Effector memory CD8-positive, alpha-beta T cell (primary cell): ENCODE data around the gene ECSCR.
"Not testable (repeated sequence)": the region's sequence is repeated elsewhere in the genome, so short reads cannot be mapped to it uniquely, and the experiment has no call there.

Source experiments
- ATAC-seq: fragments of 150-1000 bp; cut with Tn5 transposase; replicated peaks from 2 replicates; pipeline ENCODE4 v1.10.0; 2021; ENCODE audit warnings: mild to moderate bottlenecking, moderate library complexity
- DNase-seq, 3 experiments: peaks; one replicate each; pipeline ENCODE4 v3.0.0; 2021
- H3K27ac Mint-ChIP-seq, 2 donors: one replicate each; pipeline ENCODE4 v1.8.0; 2022; ENCODE audit warnings: mild to moderate bottlenecking in 2 of 2, mixed read lengths in 2 of 2, moderate library complexity in 2 of 2
- H3K27me3 Mint-ChIP-seq, 2 donors: one replicate each; pipeline ENCODE4 v1.8.0; 2022; ENCODE audit warnings: mixed read lengths in 2 of 2
- H3K36me3 Mint-ChIP-seq: one replicate; pipeline ENCODE4 v1.8.0; 2022; ENCODE audit warnings: mild to moderate bottlenecking, moderate library complexity, mixed read lengths; ENCODE audit not compliant: insufficient read depth
- H3K4me1 Mint-ChIP-seq, 2 donors: one replicate each; pipeline ENCODE4 v1.8.0; 2022; ENCODE audit warnings: low read depth in 2 of 2, mixed read lengths in 2 of 2
- H3K4me3 Mint-ChIP-seq, 2 donors: one replicate each; pipeline ENCODE4 v1.8.0; 2022; ENCODE audit warnings: mild to moderate bottlenecking in 2 of 2, mixed read lengths in 2 of 2, moderate library complexity in 2 of 2
- H3K9me3 Mint-ChIP-seq, 2 donors: one replicate each; pipeline ENCODE4 v1.8.0; 2022; ENCODE audit warnings: mixed read lengths in 2 of 2
- total RNA-seq, 9 experiments: gene quantifications; one replicate each; lab custom pipeline; 2026; lab: John Stamatoyannopoulos, UW

ECSCR gene, protein sequence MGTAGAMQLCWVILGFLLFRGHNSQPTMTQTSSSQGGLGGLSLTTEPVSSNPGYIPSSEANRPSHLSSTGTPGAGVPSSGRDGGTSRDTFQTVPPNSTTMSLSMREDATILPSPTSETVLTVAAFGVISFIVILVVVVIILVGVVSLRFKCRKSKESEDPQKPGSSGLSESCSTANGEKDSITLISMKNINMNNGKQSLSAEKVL
- total RNA-seq = 0 to 0.18 (median 0.07) reads per million in 9 experiments

DNA sequence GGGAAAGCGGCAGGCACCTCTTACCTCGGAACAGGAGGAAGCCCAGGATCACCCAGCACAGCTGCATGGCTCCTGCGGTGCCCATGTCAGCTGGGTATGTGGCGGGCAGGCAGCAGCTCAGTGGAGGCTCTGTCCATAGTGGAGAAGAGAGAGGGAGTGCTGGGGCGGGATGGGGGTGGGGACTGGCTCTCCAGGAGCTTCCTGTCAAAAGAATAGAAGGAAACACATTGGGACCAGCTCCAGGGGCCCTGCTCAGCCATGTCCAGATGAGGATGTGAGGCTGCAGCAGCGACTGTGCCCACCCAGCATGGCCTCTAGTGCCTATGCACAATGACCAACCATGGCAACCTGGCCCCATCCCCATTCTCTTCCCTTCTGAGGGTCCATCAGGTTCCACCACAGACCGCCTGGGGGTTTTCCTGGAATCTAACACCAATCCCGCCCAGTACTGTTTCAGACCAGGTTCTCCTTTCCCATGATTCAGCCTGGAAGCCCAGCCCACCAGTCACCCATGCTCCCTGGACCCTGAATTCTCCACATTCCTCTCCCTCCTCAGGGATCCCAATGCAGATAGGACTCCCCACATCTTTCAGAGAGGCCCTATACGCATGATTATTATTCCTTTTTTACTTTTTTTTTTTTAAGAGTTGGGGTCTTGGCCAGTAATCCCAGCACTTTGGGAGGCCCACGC is at the start of gene ECSCR:
Gene ECSCR, minus strand, starts transcription at position 158 of the 691 bp plus-strand sequence. Its CDS starts 73 bp downstream, at position 85.
- peaks cover 15 to 18% of the 10 kb centered on the region in 2 donors for H3K4me1 Mint-ChIP-seq
- H3K27ac Mint-ChIP-seq = peak within 1 kb of the TSS; percentile 16 to 49
- ATAC-seq = no peak
- H3K27me3 Mint-ChIP-seq = no peaks in the 10 kb centered on the region
- DNase-seq = no peak
- no peaks in the 10 kb centered on the region for H3K9me3 Mint-ChIP-seq
- no peak within 1 kb of the TSS for H3K4me3 Mint-ChIP-seq
- no peaks in the 10 kb centered on the region for H3K36me3 Mint-ChIP-seq

DNA sequence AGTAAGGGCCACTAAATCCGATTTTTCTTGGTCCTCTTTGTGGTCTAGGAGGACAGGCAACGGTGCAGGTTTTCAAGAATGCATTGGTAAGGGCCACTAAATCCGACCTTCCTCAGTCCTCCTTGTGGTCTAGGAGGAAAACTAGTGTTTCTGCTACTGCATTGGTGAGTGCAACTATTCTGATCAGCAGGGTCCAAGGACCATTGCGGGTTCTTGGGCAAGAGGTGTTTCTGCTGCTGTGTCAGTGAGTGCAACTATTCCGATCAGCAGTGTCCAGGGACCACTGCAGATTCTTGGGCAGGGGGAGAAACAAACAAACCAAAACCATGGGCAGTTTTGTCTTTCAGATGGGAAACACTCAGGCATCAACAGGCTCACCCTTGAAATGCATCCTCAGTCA is 42.2 kb upstream of the ECSCR start:
- not testable (repeated sequence) for H3K27ac Mint-ChIP-seq, H3K4me3 Mint-ChIP-seq, ATAC-seq, DNase-seq, H3K36me3 Mint-ChIP-seq, H3K4me1 Mint-ChIP-seq, H3K9me3 Mint-ChIP-seq, H3K27me3 Mint-ChIP-seq

DNA sequence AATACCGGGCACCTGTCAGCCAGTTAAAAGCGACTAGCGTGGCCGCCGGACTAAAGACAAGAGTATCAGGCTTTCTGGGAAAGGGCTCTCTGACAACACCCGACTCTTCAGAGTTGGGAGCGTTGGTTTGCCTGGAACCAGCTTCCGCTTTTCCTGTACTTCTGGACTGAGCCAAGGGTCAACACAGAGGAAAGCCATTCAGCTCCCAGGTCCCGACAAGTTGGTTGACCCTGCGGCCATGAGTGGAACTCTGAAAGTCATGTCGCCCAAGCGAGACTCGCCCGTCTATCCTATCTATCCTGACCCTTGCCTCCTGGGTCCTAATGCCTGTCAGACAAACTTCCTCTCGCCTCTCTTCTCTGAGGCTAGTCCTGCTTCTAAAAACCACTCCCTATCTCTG is 41.3 kb upstream of the ECSCR start:
- H3K4me1 Mint-ChIP-seq, H3K36me3 Mint-ChIP-seq, DNase-seq, ATAC-seq, H3K9me3 Mint-ChIP-seq, H3K4me3 Mint-ChIP-seq, H3K27ac Mint-ChIP-seq, H3K27me3 Mint-ChIP-seq: not testable (repeated sequence)

DNA sequence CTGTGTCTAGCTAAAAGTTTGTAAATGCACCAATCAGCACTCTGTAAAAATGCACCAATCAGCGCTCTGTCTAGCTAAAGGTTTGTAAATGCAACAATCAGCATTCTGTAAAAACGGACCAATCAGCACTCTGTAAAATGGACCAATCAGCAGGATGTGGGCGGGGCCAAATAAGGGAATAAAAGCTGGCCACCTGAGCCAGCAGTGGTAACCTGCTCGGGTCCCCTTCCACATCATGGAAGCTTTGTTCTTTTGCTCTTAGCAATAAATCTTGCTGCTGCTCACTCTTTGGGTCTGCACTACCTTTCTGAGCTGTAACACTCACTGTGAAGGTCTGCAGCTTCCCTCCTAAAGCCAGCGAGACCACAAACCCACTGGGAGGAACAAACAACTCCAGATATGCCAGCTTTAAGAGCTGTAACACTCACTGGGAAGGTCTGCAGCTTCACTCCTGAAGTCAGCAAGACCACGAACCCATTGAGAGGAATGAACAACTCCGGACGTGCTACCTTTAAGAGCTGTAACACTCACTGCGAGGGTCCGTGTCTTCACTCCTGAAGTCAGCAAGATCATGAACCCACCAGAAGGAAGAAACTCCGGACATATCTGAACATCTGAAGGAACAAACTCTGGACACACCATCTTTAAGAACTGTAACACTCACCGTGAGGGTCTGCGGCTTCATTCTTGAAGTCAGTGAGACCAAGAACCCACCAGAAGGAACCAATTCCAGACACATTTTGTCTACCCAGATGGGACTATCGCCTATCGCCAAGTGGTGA is 40.7 kb upstream of the ECSCR start:
- DNase-seq, H3K9me3 Mint-ChIP-seq, H3K4me1 Mint-ChIP-seq, H3K27ac Mint-ChIP-seq, H3K4me3 Mint-ChIP-seq, ATAC-seq, H3K36me3 Mint-ChIP-seq, H3K27me3 Mint-ChIP-seq: not testable (repeated sequence)

DNA sequence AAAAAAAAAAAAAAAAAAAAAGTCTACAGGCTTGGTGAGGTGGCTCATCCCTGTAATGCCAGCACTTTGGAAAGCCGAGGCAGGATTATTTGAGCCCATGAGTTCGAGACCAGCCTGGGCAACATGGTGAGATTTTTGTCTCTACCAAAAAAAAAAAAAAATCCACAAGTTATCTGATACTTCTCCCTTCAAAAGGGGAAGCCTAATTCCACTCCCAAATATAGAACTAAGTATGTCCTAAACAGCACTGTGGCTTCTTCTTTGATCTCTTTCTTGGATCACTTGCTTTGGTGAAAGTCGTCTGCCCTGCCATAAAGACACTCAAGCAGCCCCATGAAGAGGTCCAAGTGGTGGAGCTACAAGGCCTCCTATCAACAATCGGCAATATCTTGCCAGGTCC is 38.8 kb upstream of the ECSCR start:
- Mint-ChIP-seq H3K4me1 (no peaks in the 10 kb centered on the region), H3K9me3 (no peaks in the 10 kb centered on the region), H3K27ac (peak overlapping the region in 1 of 2 donors; percentile 10), H3K27me3 (no peaks in the 10 kb centered on the region), H3K4me3 (no peak overlapping the region), H3K36me3 (no peaks in the 10 kb centered on the region)
- no peak for DNase-seq
- ATAC-seq = no peak

DNA sequence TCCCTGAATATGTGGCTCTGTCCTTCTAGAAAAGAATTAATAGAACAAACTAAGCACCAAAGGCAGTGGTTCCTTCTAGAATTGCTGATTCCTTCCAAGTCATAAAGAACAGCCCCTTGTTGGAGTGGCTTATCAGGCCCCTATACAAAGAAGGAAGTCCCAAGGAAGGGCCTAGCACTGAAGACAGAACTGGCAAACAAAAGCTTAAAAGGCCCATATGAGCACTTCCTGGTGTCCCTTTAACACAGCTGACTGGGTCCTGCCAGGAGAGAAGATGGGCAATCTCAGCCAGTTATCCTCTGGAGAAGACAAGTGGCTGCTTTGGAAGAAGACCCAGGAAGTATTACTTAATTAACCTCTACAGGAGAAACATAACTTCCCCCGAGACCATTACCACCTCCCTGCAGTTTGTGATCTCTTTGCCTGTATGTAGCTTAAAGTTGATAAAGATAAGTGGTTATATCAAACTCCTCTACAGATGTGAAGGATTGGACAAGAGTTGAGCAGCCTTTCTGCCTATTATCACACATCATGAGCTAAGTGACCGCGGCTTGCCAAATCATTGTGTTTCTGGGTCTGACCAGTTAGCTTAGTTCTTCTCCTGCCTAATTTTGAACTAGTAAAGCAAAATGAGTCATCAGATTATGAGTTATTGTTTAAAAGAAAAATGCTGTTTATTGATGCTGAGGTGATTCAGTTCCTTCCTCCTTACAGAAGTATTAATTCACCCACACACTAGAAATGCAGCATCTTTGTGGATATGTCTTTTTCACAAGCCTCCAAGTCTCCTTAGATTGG is 33.3 kb upstream of the ECSCR start:
- peaks cover 0 to 2% of the 10 kb centered on the region in 2 donors for H3K4me1 Mint-ChIP-seq
- H3K4me3 Mint-ChIP-seq = no peak overlapping the region
- peak overlapping the region; percentile 21 to 63 for H3K27ac Mint-ChIP-seq
- ATAC-seq (no peak), DNase-seq (no peak)
- H3K9me3 Mint-ChIP-seq = no peaks in the 10 kb centered on the region
- H3K36me3 Mint-ChIP-seq = no peaks in the 10 kb centered on the region
- no peaks in the 10 kb centered on the region for H3K27me3 Mint-ChIP-seq

DNA sequence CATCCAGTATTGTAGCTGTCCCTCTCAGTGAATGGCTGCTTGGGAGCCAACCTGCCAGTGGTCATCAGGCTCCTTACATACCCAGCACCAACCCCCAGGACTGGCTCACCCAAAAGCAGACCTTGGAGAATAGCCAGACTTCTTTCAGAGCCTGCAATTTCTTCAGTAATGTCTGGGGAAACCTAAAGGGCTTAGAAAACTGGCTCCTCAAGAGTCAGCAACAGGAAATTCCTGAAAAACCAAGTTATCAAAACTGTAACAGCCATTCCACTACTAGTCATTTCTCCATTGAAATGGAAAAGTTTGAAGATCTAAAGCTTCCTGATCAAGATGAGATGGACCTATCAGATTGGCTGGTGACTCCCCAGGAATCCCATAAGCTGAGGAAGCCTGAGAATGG is 32.3 kb upstream of the ECSCR start:
- no peaks in the 10 kb centered on the region for H3K9me3 Mint-ChIP-seq
- H3K4me3 Mint-ChIP-seq = no peak overlapping the region
- H3K27ac Mint-ChIP-seq = no peak overlapping the region
- DNase-seq (no peak), ATAC-seq (no peak)
- peaks cover 0 to 2% of the 10 kb centered on the region in 2 donors for H3K4me1 Mint-ChIP-seq
- no peaks in the 10 kb centered on the region for H3K36me3 Mint-ChIP-seq
- H3K27me3 Mint-ChIP-seq = no peaks in the 10 kb centered on the region

DNA sequence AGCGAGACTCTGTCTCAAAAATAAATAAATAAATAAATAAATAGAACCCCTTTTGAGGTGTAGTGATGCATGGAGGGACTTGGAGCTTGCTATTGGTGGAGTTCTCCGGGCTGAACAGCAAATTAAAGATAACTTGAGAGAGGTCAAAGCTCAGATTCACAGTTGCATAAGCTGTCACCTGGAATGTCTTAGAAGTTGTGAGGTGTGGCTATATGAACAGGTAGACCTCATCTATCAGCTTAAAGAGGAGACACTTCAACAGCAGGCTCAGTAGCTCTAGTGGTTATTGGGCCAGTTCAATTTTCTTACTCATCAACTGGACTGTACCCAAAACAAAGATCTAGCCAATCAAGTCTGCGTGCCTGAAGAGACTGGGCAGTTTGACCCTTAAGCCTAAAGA is 31.7 kb upstream of the ECSCR start:
- ATAC-seq (no peak), DNase-seq (no peak)
- no peaks in the 10 kb centered on the region for H3K27me3 Mint-ChIP-seq
- peaks cover 2% of the 10 kb centered on the region for H3K36me3 Mint-ChIP-seq
- H3K27ac Mint-ChIP-seq = no peak overlapping the region
- H3K9me3 Mint-ChIP-seq = no peaks in the 10 kb centered on the region
- H3K4me3 Mint-ChIP-seq = no peak overlapping the region
- H3K4me1 Mint-ChIP-seq = peaks cover 0 to 2% of the 10 kb centered on the region in 2 donors

DNA sequence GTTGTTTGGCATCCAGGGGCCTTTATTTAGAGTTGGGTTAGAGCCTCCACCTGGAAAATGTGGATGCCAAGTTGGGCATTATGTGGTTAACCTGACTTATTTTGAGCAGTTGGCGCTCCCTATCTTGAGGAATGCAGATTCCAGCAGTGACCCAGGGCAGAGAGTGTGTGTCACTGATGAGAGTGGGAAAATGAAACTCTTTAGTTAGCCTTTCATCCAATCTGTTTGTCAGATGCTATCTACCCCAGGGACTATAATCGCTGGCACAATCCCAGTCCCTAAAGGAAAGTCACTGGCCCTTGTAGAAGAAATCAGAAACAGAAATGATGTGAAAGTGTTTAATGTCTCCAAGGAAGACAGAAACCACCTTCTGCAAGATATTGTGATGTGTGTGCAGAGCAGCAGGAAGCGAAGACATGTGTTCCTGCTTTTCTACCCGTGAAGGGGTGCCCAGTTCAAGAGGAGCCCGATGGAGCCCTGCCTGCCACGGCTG is 30.2 kb upstream of the ECSCR start:
- no peak overlapping the region for H3K27ac Mint-ChIP-seq
- no peak for ATAC-seq

DNA sequence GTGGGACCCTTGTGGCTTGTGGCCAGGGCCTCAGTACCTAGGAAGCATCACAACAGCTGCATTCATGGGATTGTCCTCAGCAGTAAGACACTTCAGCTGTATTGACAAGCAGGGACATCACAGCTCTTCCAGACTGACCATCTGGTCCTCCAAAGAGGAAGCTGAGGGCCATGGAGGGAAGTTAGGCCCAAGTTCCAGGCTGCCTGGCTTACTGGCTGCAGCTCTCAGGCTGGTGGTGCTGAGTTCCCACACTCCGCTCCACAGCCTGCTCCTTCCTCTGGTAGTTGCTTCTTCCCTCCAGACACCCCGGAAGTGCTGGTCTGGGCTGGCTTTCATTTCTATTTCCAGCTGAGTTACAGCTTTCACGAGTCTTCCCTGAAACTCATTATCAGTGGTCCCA is 25.7 kb upstream of the ECSCR start:
- Mint-ChIP-seq H3K4me3 (no peak overlapping the region), H3K36me3 (peaks cover 2% of the 10 kb centered on the region), H3K4me1 (peaks cover 0 to 4% of the 10 kb centered on the region in 2 donors), H3K9me3 (no peaks in the 10 kb centered on the region), H3K27me3 (no peaks in the 10 kb centered on the region), H3K27ac (peak overlapping the region; percentile 75 to 81)
- ATAC-seq = no peak
- DNase-seq = no peak

More for the DNA sequence above, 30.2 kb upstream of the ECSCR start:
- Mint-ChIP-seq H3K4me1 (peaks cover 0 to 5% of the 10 kb centered on the region in 2 donors), H3K36me3 (peaks cover 2% of the 10 kb centered on the region), H3K4me3 (no peak overlapping the region), H3K9me3 (no peaks in the 10 kb centered on the region), H3K27me3 (no peaks in the 10 kb centered on the region)
- no peak for DNase-seq

DNA sequence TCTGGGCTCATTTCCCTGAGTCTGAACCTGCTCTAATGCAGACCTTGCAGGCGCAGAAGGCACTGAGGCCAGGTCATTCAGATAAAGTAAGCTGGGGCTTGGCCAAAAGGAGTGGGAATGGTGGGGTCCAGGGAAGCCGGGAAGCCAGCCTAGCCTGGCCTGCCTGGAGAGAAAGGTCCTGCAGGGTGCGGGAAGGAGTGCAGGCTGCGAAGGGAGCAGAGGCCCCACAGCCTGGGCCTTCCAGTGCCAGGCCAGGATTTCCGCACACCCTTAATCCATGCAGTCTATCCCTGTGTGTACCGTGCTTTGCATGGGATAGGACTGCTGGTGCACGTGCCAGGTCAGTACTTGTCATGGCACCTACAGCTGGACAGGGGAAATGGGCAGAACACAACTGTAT is 23.7 kb upstream of the ECSCR start:
- Mint-ChIP-seq H3K4me3 (no peak overlapping the region), H3K27ac (no peak overlapping the region), H3K9me3 (no peaks in the 10 kb centered on the region), H3K27me3 (no peaks in the 10 kb centered on the region), H3K4me1 (peaks cover 14 to 20% of the 10 kb centered on the region in 2 donors), H3K36me3 (peaks cover 13% of the 10 kb centered on the region)
- DNase-seq (no peak), ATAC-seq (no peak)

DNA sequence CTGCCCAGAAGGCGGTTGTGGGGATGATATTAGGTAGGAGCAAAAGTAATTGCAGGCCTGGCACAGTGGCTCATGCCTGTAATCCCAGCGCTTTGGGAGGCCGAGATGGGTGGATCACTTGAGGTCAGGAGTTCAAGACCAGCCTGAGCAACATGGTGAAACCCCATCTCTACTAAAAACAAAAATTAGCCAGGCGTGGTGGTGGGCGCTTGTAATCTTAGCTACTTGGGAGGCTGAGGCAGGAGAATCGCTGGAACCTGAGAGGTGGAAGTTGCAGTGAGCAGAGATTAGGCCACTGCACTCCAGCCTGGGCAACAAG is 20.3 kb upstream of the ECSCR start:
- Mint-ChIP-seq H3K4me3 (peak overlapping the region; percentile 76 to 83), H3K36me3 (peaks cover 35% of the 10 kb centered on the region)
- ATAC-seq = not testable (repeated sequence)

More for the DNA sequence above, 20.3 kb upstream of the ECSCR start:
- Mint-ChIP-seq H3K4me1 (peaks cover 33 to 40% of the 10 kb centered on the region in 2 donors), H3K27ac (peak overlapping the region; percentile 82 to 88)
- H3K9me3 Mint-ChIP-seq, DNase-seq, H3K27me3 Mint-ChIP-seq: not testable (repeated sequence)
